GM18505 (cell line): Measurements from ENCODE around the gene PDZD7.

Source experiments
- ATAC-seq: cut with Tn5 transposase; IDR thresholded peaks from one replicate; pipeline ENCODE4 v1.9.1; 2021; ENCODE audit not compliant: unreplicated experiment
- POLR2A ChIP-seq: IDR thresholded peaks from 4 replicates; pipeline ENCODE4 v1.6.1; 2011; ENCODE audit warnings: borderline replicate concordance; ENCODE audit not compliant: insufficient read depth, insufficient read length; ENCODE audit errors: extremely low read depth

PDZD7 gene

GRCh38 chr10:101012525-101013364 is 18.2 kb downstream of the PDZD7 start:
- ATAC-seq = peak; percentile 47
- no peak for TF ChIP-seq POLR2A

DNA sequence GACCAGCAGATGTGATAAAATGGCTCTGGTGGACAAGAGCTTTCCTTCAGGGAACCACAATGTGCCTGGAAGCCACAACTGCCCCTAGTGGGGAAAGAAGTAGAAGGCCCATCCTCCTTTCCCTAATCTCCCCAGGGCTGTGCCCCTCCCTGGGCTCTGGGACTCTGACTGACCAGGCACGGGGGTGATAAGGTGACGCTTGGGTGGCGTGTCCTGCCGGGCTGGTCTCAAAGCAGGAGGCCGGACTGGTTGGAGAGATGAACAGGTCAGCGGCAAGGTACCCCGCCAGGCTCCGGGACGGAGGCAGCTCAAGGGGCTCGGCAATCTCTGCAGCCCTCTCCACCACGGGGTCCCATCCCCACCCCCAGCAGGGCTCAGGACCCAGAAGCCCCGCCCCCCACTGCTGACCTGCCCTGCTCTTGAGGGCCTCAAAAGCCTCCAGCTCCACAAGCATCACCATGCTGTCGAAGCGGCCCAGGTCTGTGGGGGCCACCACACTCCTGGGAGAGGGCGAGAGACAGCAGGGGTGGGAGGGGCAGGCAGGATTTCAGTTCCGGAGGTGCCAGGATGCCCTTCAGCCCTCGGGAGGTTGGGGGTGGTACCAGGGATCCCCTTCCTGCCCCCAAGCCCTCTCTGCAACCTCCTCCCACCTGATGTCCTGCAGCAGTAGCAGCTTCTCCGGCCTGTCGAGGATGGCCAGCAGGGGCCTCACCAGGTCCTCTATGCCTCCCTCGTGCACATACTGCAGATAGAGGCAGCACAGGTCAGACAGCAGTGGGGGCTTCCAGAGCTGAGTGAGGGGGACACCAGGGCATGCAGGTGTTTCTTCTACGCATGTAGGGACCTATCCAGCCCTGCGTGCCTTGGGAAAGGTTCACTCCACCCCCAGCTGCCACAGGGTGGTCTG is 19.2 kb downstream of the PDZD7 start:
- TF ChIP-seq POLR2A = no peak
- ATAC-seq = no peak

- no peak for ATAC-seq
- no peak for TF ChIP-seq POLR2A
These were observed 20.6 kb downstream of the PDZD7 start for GRCh38 chr10:101010329-101010728.

- no peak for ATAC-seq
- TF ChIP-seq POLR2A = no peak
These were observed 22.0 kb downstream of the PDZD7 start for GRCh38 chr10:101008823-101009423.

GRCh38 chr10:101007915-101008822 is 22.8 kb downstream of the PDZD7 start:
- no peak for TF ChIP-seq POLR2A
- no peak for ATAC-seq

GRCh38 chr10:101007099-101007711 is 23.7 kb downstream of the PDZD7 start:
- ATAC-seq = no peak
- TF ChIP-seq POLR2A = no peak

DNA sequence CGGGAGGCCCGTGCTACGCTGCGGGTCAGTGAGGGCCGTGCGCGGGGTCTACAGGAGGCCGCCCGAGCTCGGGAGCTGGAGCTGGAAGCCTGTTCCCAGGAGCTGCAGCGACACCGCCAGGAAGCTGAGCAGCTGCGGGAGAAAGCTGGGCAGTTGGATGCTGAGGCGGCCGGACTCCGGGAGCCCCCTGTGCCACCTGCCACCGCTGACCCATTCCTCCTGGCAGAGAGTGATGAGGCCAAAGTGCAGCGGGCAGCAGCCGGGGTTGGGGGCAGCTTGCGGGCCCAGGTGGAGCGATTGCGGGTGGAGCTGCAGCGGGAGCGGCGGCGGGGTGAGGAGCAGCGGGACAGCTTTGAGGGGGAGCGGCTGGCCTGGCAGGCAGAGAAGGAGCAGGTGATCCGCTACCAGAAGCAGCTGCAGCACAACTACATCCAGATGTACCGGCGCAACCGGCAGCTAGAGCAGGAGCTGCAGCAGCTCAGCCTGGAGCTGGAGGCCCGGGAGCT is 24.3 kb downstream of the PDZD7 start:
- no peak for ATAC-seq
- no peak for TF ChIP-seq POLR2A

DNA sequence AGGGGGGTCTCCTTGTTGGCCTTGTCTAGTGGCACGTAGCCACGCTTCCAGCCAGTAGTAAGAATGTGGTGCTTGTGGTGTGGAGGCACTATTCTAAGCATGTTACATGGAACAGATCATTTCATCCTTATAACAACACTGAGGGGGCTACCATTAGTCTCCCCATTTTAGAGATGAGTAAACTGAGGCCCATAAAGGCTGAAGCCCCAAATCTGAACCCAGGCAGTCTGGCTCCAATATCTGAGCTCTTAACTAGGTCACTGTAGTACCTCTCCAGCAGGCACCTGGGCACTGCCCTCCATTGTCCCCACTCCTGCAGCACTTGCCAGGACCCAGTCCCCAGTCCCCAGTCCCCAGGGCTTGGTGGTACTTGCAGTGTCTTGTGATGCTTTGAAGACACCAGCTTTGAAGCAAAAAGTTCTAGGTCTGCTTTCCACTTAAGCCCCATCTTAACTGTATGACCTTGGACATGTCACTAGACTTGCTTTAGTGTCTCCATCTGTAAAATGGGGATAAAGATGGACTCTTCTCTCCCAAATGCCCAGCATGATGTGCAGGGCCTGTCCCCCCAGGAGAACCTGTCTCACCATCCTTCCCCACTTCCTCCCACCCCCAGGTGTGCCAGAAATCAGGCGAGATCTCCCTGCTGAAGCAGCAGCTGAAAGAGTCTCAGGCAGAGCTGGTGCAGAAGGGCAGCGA is 24.9 kb downstream of the PDZD7 start:
- TF ChIP-seq POLR2A = no peak
- no peak for ATAC-seq

DNA sequence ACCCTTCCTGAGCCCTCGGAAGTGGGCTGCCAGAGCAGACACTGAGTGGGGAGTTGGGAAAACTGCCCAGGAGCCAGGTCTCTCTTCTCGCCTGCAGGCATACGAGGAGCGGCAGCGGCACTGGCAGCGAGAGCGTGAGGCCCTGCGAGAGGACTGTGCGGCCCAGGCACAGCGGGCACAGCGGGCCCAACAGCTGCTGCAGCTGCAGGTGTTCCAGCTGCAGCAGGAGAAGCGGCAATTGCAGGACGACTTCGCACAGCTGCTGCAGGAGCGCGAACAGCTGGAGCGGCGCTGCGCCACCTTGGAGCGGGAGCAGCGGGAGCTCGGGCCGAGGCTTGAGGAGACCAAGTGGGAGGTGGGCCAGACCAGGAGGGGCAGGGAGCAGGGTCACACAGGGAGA is 25.6 kb downstream of the PDZD7 start:
- ATAC-seq = no peak

DNA sequence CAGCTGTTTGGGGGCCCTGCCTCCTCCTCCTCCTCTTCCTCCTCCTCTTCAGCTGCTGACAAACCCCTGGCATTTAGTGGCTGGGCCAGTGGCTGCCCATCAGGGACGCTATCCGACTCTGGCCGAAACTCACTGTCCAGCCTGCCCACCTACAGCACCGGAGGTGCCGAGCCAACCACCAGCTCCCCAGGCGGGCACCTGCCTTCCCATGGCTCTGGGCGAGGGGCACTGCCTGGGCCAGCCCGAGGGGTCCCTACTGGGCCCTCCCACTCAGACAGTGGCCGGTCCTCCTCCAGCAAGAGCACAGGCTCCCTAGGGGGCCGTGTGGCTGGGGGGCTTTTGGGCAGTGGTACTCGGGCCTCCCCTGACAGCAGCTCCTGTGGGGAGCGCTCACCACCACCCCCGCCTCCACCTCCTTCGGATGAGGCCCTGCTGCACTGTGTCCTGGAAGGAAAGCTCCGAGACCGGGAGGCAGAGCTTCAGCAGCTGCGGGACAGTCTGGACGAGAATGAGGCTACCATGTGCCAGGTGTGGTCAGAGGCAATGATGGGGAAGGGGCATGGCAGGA is 27.2 kb downstream of the PDZD7 start:
- no peak for ATAC-seq

More for the DNA sequence above, 25.6 kb downstream of the PDZD7 start:
- no peak for TF ChIP-seq POLR2A

DNA sequence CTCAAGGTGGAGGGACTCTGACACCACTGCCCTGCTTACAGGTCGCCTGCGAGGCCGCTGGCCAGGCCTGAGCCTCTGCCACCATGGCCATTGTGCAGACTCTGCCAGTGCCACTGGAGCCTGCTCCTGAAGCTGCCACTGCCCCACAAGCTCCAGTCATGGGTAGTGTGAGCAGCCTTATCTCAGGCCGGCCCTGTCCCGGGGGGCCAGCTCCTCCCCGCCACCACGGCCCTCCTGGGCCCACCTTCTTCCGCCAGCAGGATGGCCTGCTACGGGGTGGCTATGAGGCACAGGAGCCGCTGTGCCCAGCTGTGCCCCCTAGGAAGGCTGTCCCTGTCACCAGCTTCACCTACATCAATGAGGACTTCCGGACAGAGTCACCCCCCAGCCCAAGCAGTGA is 28.5 kb downstream of the PDZD7 start:
- TF ChIP-seq POLR2A = no peak
- no peak for ATAC-seq

More for the DNA sequence above, 27.2 kb downstream of the PDZD7 start:
- no peak for TF ChIP-seq POLR2A
